SU-DHL-6 (cell line): ENCODE results near the gene CYP2E1.

ENCODE experiments used
- H2AFZ ChIP-seq: fragments of 200-600 bp; sonication (generic); 2 replicates; pipeline ENCODE4 v1.6.1; 2014; ENCODE audit warnings: low read depth, mild to moderate bottlenecking, moderate library complexity, mixed read lengths, antibody characterized with exemption, low read length; ENCODE audit not compliant: severe bottlenecking
- H3F3A ChIP-seq: fragments of 200-600 bp; shearing (Covaris generic); 2 replicates; pipeline ENCODE4 v1.6.0; 2016; ENCODE audit warnings: antibody characterized with exemption, mild to moderate bottlenecking; ENCODE audit not compliant: insufficient read depth
- H3K27ac ChIP-seq: fragments of 200-600 bp; sonication (generic); 2 replicates; pipeline ENCODE4 v1.5.1; 2016; ENCODE audit warnings: low read depth, mild to moderate bottlenecking, low read length, moderate library complexity, mixed read lengths
- H3K27me3 ChIP-seq: fragments of 200-600 bp; sonication (generic), shearing (Covaris generic); 2 replicates; pipeline ENCODE4 v1.6.0; 2014; ENCODE audit warnings: mild to moderate bottlenecking, low read length
- H3K36me3 ChIP-seq: fragments of 200-600 bp; sonication (generic); 2 replicates; pipeline ENCODE4 v1.6.1; 2014; ENCODE audit warnings: mild to moderate bottlenecking, low read length, mixed read lengths
- H3K4me2 ChIP-seq: fragments of 300-600, 200-600 bp; shearing (Covaris generic), sonication (generic); 2 replicates; pipeline ENCODE4 v1.6.0; 2014; ENCODE audit warnings: low read length, low read depth, mild to moderate bottlenecking; ENCODE audit not compliant: poor library complexity, severe bottlenecking
- H3K4me3 ChIP-seq: fragments of 200-600 bp; sonication (generic); 2 replicates; pipeline ENCODE4 v1.5.1; 2014; ENCODE audit warnings: antibody characterized with exemption, low read length, mild to moderate bottlenecking, mixed read lengths; ENCODE audit not compliant: insufficient read depth, poor library complexity, severe bottlenecking
- H3K79me2 ChIP-seq: fragments of 200-600 bp; sonication (generic); 2 replicates; pipeline ENCODE4 v1.6.1; 2014; ENCODE audit warnings: mild to moderate bottlenecking, low read length, moderate library complexity; ENCODE audit not compliant: insufficient read depth
- H3K9ac ChIP-seq: fragments of 200-600 bp; sonication (generic); 2 replicates; pipeline ENCODE4 v1.7.0; 2014; ENCODE audit warnings: mild to moderate bottlenecking, low read length
- H3K9me2 ChIP-seq: fragments of 200-600 bp; sonication (generic); replicated peaks from 2 replicates; pipeline ENCODE4 v1.6.1; 2014; ENCODE audit warnings: low read length; ENCODE audit not compliant: insufficient read depth
- H3K9me3 ChIP-seq: fragments of 200-600 bp; sonication (generic); 2 replicates; pipeline ENCODE4 v1.6.1; 2014; ENCODE audit warnings: low read length, mixed read lengths; ENCODE audit not compliant: insufficient read depth
- H4K20me1 ChIP-seq: fragments of 200-600 bp; sonication (generic); 2 replicates; pipeline ENCODE4 v1.6.1; 2014; ENCODE audit warnings: low read depth, mild to moderate bottlenecking, antibody characterized with exemption, low read length, moderate library complexity, mixed read lengths
- CTCF ChIP-seq: fragments of 200-600 bp; sonication (generic); IDR thresholded peaks from one replicate; pipeline ENCODE4 v1.5.1; 2017; ENCODE audit warnings: antibody characterized with exemption, mild to moderate bottlenecking, low read length, moderate library complexity; ENCODE audit not compliant: insufficient read depth, poor library complexity, severe bottlenecking
- EZH2phosphoT487 ChIP-seq: fragments of 200-600 bp; sonication (generic), shearing (Covaris generic); conservative IDR thresholded peaks from 2 replicates; pipeline ENCODE4 v1.6.1; 2018; ENCODE audit warnings: mild to moderate bottlenecking, antibody characterized with exemption, low read length, moderate library complexity, mixed read lengths

CYP2E1 gene

GRCh38 chr10:133484818-133485217 is 42.3 kb upstream of the CYP2E1 start:
- H3K9me2 ChIP-seq = no peaks in the 10 kb centered on the region
- no peaks in the 10 kb centered on the region for H3K79me2 ChIP-seq
- H3K27me3 ChIP-seq = no peaks in the 10 kb centered on the region
- no peak overlapping the region for H3K27ac ChIP-seq
- H3K9ac ChIP-seq = no peak overlapping the region
- no peak overlapping the region for H3K4me3 ChIP-seq
- H4K20me1 ChIP-seq = no peaks in the 10 kb centered on the region
- no peak for TF ChIP-seq EZH2phosphoT487
- no peak for TF ChIP-seq CTCF
- H3K9me3 ChIP-seq = peaks cover 19% of the 10 kb centered on the region; the same call in 1 of the 2 replicates
- no peaks in the 10 kb centered on the region for H3F3A ChIP-seq
- no peak overlapping the region for H3K4me2 ChIP-seq
- H2AFZ ChIP-seq = no peak overlapping the region
- H3K36me3 ChIP-seq = no peaks in the 10 kb centered on the region

GRCh38 chr10:133487085-133487484 is 40.1 kb upstream of the CYP2E1 start:
- no peak overlapping the region for H3K4me3 ChIP-seq
- H3F3A ChIP-seq = no peaks in the 10 kb centered on the region
- no peak overlapping the region for H3K27ac ChIP-seq
- H3K79me2 ChIP-seq = no peaks in the 10 kb centered on the region
- TF ChIP-seq CTCF (no peak), EZH2phosphoT487 (no peak)
- H3K36me3 ChIP-seq = 0 out of 2 replicates have a peak, but pooled peaks cover 2% of the 10 kb centered on the region
- H3K9me3 ChIP-seq = peaks cover 19% of the 10 kb centered on the region; the same call in 1 of the 2 replicates
- no peaks in the 10 kb centered on the region for H3K9me2 ChIP-seq
- H4K20me1 ChIP-seq = no peaks in the 10 kb centered on the region
- H3K9ac ChIP-seq = no peak overlapping the region
- no peak overlapping the region for H2AFZ ChIP-seq
- no peaks in the 10 kb centered on the region for H3K27me3 ChIP-seq
- no peak overlapping the region for H3K4me2 ChIP-seq

GRCh38 chr10:133488354-133488753 is 38.8 kb upstream of the CYP2E1 start:
- no peak for TF ChIP-seq EZH2phosphoT487
- no peak for TF ChIP-seq CTCF
- Histone ChIP-seq H3K27me3 (no peaks in the 10 kb centered on the region), H3K9me3 (peaks cover 19% of the 10 kb centered on the region; the same call in 1 of the 2 replicates), H4K20me1 (no peaks in the 10 kb centered on the region), H3K36me3 (0 out of 2 replicates have a peak, but pooled peaks cover 2% of the 10 kb centered on the region), H3K79me2 (no peaks in the 10 kb centered on the region), H3K27ac (no peak overlapping the region), H3F3A (no peaks in the 10 kb centered on the region), H3K4me3 (no peak overlapping the region), H2AFZ (no peak overlapping the region), H3K4me2 (no peak overlapping the region), H3K9ac (no peak overlapping the region), H3K9me2 (no peaks in the 10 kb centered on the region)
